WI38 (cell line): ENCODE measurements around the gene SMTN.

ENCODE experiments used
- H3K4me3 ChIP-seq: 2 replicates; pipeline ENCODE4 v1.5.1; 2011; ENCODE audit warnings: low read depth, mild to moderate bottlenecking, control low read depth, low read length
- CTCF ChIP-seq: IDR thresholded peaks from 2 replicates; pipeline ENCODE4 v1.5.1; 2012; ENCODE audit warnings: low read depth, mild to moderate bottlenecking, control low read depth, low read length

The SMTN gene

GRCh38 chr22:31136711-31137110 is 55.6 kb downstream of the SMTN start:
- TF ChIP-seq CTCF = no peak
- H3K4me3 ChIP-seq = no peak overlapping the region

GRCh38 chr22:31137721-31138120 is 56.6 kb downstream of the SMTN start:
- no peak for TF ChIP-seq CTCF

GRCh38 chr22:31138126-31138525 is 57.0 kb downstream of the SMTN start:
- TF ChIP-seq CTCF = no peak

More at GRCh38 chr22:31137721-31138120, 56.6 kb downstream of the SMTN start:
- no peak overlapping the region for H3K4me3 ChIP-seq

GRCh38 chr22:31139066-31139465 is 57.9 kb downstream of the SMTN start:
- no peak for TF ChIP-seq CTCF
- no peak overlapping the region for H3K4me3 ChIP-seq

More at GRCh38 chr22:31138126-31138525, 57.0 kb downstream of the SMTN start:
- H3K4me3 ChIP-seq = no peak overlapping the region

- TF ChIP-seq CTCF = no peak
- no peak within 1 kb of the TSS for H3K4me3 ChIP-seq
These were observed 59.0 kb downstream of the SMTN start, which contains the start of gene PLA2G3 for GRCh38 chr22:31139866-31140716. PLA2G3 (minus strand) TSS chr22:31140508; CDS start chr22:31140354, 154 bp downstream.

- H3K4me3 ChIP-seq = no peak overlapping the region
- no peak for TF ChIP-seq CTCF
These were observed 59.6 kb downstream of the SMTN start for GRCh38 chr22:31140746-31141145.

GRCh38 chr22:31141551-31141950 is 60.4 kb downstream of the SMTN start:
- TF ChIP-seq CTCF = no peak
- H3K4me3 ChIP-seq = no peak overlapping the region
